ENCODE measurements around the gene GLB1L2. TPM values are rescaled to one million over a fixed set of nuclear protein-coding genes. Genes with fewer than 3 reads are reported as not detected.

GLB1L2 gene
- total RNA-seq, 1 experiment from 2014 or later: 27.1 TPM

- Histone ChIP-seq H3K4me3 (replicated peaks in 1 of 2; ENCODE audit: low read depth in 1 of 2, low read length in 2 of 2) (no peak overlapping the region), H2AFZ (ENCODE audit: low read depth, low read length, poor library complexity, severe bottlenecking) (no peak overlapping the region), H3K27me3 (ENCODE audit: insufficient read depth, low read length) (no peaks in the 10 kb centered on the region), H3K79me2 (ENCODE audit: insufficient read depth, low read length) (no peaks in the 10 kb centered on the region), H3K4me1 (ENCODE audit: control insufficient read depth in 1 of 2, insufficient read depth in 2 of 2, low read length in 2 of 2) (peaks cover 0 to 11% of the 10 kb centered on the region in 2 experiments; a peak in 2 of 4 replicates), H3K27ac (ENCODE audit: low read depth, low read length) (no peak overlapping the region), H3K9me3 (ENCODE audit: control insufficient read depth in 1 of 2, insufficient read depth in 1 of 2, low read depth in 1 of 2, low read length in 2 of 2) (no peaks in the 10 kb centered on the region), H3K36me3 (ENCODE audit: control insufficient read depth in 1 of 2, insufficient read depth in 2 of 2, low read length in 2 of 2) (no peaks in the 10 kb centered on the region; a peak in 1 of 4 replicates), H3K9me2 (ENCODE audit: insufficient read depth) (no peaks in the 10 kb centered on the region), H3K9ac (ENCODE audit: low read length) (no peak overlapping the region), H4K20me1 (ENCODE audit: insufficient read depth) (no peaks in the 10 kb centered on the region), H3K4me2 (ENCODE audit: low read length) (no peak overlapping the region)
- TF ChIP-seq MAX (IDR thresholded peaks at IDR 0.05) (no peak), YY1 (IDR thresholded peaks at IDR 0.05; ENCODE audit: extremely low read depth, insufficient replicate concordance, low read depth, low read length) (no peak), ELF1 (IDR thresholded peaks at IDR 0.05; ENCODE audit: borderline replicate concordance, low read depth) (no peak), POLR2A (IDR thresholded peaks at IDR 0.05; ENCODE audit: borderline replicate concordance, extremely low read depth, insufficient read depth, insufficient read length) (no peak), SRF (IDR thresholded peaks at IDR 0.05; ENCODE audit: low read depth) (no peak), ZBTB33 (IDR thresholded peaks at IDR 0.05; ENCODE audit: extremely low read depth, insufficient replicate concordance, low read length) (no peak), SP1 (IDR thresholded peaks at IDR 0.05; ENCODE audit: low read depth) (no peak), JUND (IDR thresholded peaks at IDR 0.05) (no peak), FOSL1 (IDR thresholded peaks at IDR 0.05; ENCODE audit: low read depth) (no peak), CTCF (IDR thresholded peaks at IDR 0.05 in 2 of 3, conservative IDR thresholded peaks at IDR 0.05 in 1 of 3; ENCODE audit: borderline replicate concordance in 1 of 3, insufficient read depth in 1 of 3, low read depth in 2 of 3, low read length in 2 of 3) (no peak), EGR1 (IDR thresholded peaks at IDR 0.05; ENCODE audit: low read depth) (no peak), EZH2phosphoT487 (IDR thresholded peaks at IDR 0.05; ENCODE audit: borderline replicate concordance) (no peak), TCF7L2 (IDR thresholded peaks at IDR 0.05; ENCODE audit: borderline replicate concordance, extremely low read depth, insufficient read depth, insufficient read length) (no peak), ATF3 (IDR thresholded peaks at IDR 0.05) (no peak), CBX3 (IDR thresholded peaks at IDR 0.05; ENCODE audit: low read depth) (no peak), ZFX (IDR thresholded peaks at IDR 0.05) (no peak), CEBPB (IDR thresholded peaks at IDR 0.05; ENCODE audit: low read depth) (no peak), SIN3A (IDR thresholded peaks at IDR 0.05; ENCODE audit: low read depth) (no peak)
- ChIA-PET CTCF (no interaction called here), POLR2A (no interaction called here), RAD21 (ENCODE audit: low non-redundant PET in 1 of 2, low total read pairs in 2 of 2, uncharacterized antibody in 2 of 2, unreplicated experiment in 2 of 2) (no interaction called here)
- ATAC-seq (no peak), DNase-seq (ENCODE audit: low read depth, low spot score) (no peak)
- BruUV-seq (replicated peaks): no TSS peak
- intact Hi-C loops (cut with micrococcal nuclease): no loop called here
Observed at GRCh38 chr11:134345237-134345550, 13.4 kb downstream of the GLB1L2 start.

All from HCT116 (cell line).